Cortex of kidney (tissue), 1 donor: Measurements from ENCODE around the gene MATN4.

Experiments
- DNase-seq: peaks from one replicate; lab custom pipeline; 2025; lab: John Stamatoyannopoulos, UW

MATN4 gene

GRCh38 chr20:45247865-45248264, 60.2 kb downstream of the MATN4 start:
- no peak for DNase-seq

- DNase-seq = no peak
These were observed 62.0 kb downstream of the MATN4 start for GRCh38 chr20:45246109-45246508.
